ENCODE data around the gene PARP15. TPM values are rescaled to one million over a fixed set of nuclear protein-coding genes. Genes with fewer than 3 reads are reported as not detected.

PARP15 gene
- polyA plus RNA-seq, 1 donor (not counting 4 experiments of a cell fraction or from before 2014, with no cell fraction given), result 0.25 TPM

DNA sequence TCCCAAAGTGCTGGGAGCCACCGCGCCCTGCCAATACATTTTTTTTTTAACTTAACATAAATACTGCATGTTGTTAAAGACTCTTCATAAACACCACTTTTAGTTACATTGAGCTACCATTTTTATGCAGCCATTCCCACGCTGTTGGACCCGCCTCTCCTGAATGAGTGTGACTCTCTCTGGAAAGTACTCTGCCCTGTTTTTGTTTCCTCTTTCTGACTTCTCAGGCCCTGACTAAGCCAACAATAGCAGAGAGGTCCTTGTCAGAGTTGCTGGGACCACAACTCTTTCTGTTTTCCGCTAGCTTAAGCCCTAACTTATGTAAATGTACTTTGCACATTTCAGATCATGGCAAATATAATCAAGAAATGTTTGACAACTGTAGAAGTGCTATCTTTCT lies 35.2 kb downstream of the PARP15 start:
- H3K4me2 ChIP-seq (ENCODE audit: control insufficient read depth, extremely low read depth, insufficient read depth, low read depth, low read length), result no peak overlapping the region
- no peak for FAIRE-seq
- H3K27me3 ChIP-seq (ENCODE audit: control insufficient read depth, extremely low read depth, insufficient read depth, low read length), result no peaks in the 10 kb centered on the region
- dilution Hi-C loops (cut with MboI; ENCODE audit: extremely low pct_ligation_motif_present, low sequenced_read_pairs), result no loop called here
- H3K36me3 ChIP-seq (ENCODE audit: control insufficient read depth in 2 of 2, extremely low read depth in 1 of 2, insufficient read depth in 2 of 2, low read length in 2 of 2), result no peaks in the 10 kb centered on the region
- H3K9ac ChIP-seq (ENCODE audit: control insufficient read depth, extremely low read depth, insufficient read depth, low read length), result no peak overlapping the region
- TF ChIP-seq EZH2 (IDR thresholded peaks at IDR 0.05; ENCODE audit: low read length) (no peak), CTCF (optimal IDR thresholded peaks at IDR 0.05 in 1 of 3, IDR thresholded peaks at IDR 0.05 in 1 of 3, conservative IDR thresholded peaks at IDR 0.05 in 1 of 3; ENCODE audit: extremely low read depth in 1 of 3, insufficient read depth in 2 of 3, low read length in 3 of 3) (no peak)
- no peak overlapping the region for H2AFZ ChIP-seq (ENCODE audit: control insufficient read depth, low read length)
- H4K20me1 ChIP-seq (ENCODE audit: control insufficient read depth, extremely low read depth, insufficient read depth, low read length), result no peaks in the 10 kb centered on the region
- no peak for DNase-seq (ENCODE audit: low read depth, low spot score)
- no peak overlapping the region for H3K4me3 ChIP-seq (ENCODE audit: control insufficient read depth in 2 of 3, extremely low read depth in 1 of 3, insufficient read depth in 2 of 3, low read depth in 1 of 3, low read length in 3 of 3)
- peaks cover 6% of the 10 kb centered on the region for H3K4me1 ChIP-seq (ENCODE audit: control insufficient read depth, extremely low read depth, insufficient read depth, low read length)
- H3K79me2 ChIP-seq (ENCODE audit: control insufficient read depth, insufficient read depth, low read length), result no peaks in the 10 kb centered on the region
- H3K9me1 ChIP-seq (ENCODE audit: control insufficient read depth, extremely low read depth, insufficient read depth, low read length), result no peaks in the 10 kb centered on the region
- H3K27ac ChIP-seq (ENCODE audit: control insufficient read depth, insufficient read depth, low read length), result no peak overlapping the region
- H3K9me3 ChIP-seq (ENCODE audit: control insufficient read depth, low read depth, low read length), result peaks cover 8% of the 10 kb centered on the region

DNA sequence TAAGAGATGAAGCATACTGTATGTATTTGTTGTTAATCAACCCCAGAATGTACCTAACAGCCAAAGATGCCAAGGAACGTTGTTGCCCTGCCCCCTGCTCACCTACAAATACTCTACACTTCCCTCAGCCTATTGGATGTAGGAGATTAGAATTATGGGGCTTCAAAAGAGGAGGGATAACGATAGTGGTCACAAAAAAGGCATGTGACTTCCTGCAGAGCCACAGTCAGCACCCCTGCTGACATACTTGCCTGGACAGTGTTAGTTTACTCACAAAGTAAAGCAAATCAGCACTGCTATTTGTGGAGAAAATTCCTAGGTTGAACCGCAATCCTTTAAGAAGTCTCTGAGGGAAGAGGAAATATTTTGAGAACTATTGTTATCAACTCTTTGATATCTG lies 37.9 kb downstream of the PARP15 start:
- Histone ChIP-seq H3K79me2 (ENCODE audit: control insufficient read depth, insufficient read depth, low read length) (no peaks in the 10 kb centered on the region), H3K9me3 (ENCODE audit: control insufficient read depth, low read depth, low read length) (peaks cover 7% of the 10 kb centered on the region), H2AFZ (ENCODE audit: control insufficient read depth, low read length) (no peak overlapping the region), H3K4me3 (ENCODE audit: control insufficient read depth in 2 of 3, extremely low read depth in 1 of 3, insufficient read depth in 2 of 3, low read depth in 1 of 3, low read length in 3 of 3) (no peak overlapping the region), H3K9me1 (ENCODE audit: control insufficient read depth, extremely low read depth, insufficient read depth, low read length) (no peaks in the 10 kb centered on the region), H3K9ac (ENCODE audit: control insufficient read depth, extremely low read depth, insufficient read depth, low read length) (no peak overlapping the region), H4K20me1 (ENCODE audit: control insufficient read depth, extremely low read depth, insufficient read depth, low read length) (no peaks in the 10 kb centered on the region), H3K4me1 (ENCODE audit: control insufficient read depth, extremely low read depth, insufficient read depth, low read length) (no peaks in the 10 kb centered on the region), H3K4me2 (ENCODE audit: control insufficient read depth, extremely low read depth, insufficient read depth, low read depth, low read length) (no peak overlapping the region), H3K27me3 (ENCODE audit: control insufficient read depth, extremely low read depth, insufficient read depth, low read length) (peaks cover 11% of the 10 kb centered on the region), H3K27ac (ENCODE audit: control insufficient read depth, insufficient read depth, low read length) (no peak overlapping the region), H3K36me3 (ENCODE audit: control insufficient read depth in 2 of 2, extremely low read depth in 1 of 2, insufficient read depth in 2 of 2, low read length in 2 of 2) (no peaks in the 10 kb centered on the region)
- FAIRE-seq (no peak), DNase-seq (ENCODE audit: low read depth, low spot score) (no peak)
- dilution Hi-C loops (cut with MboI; ENCODE audit: extremely low pct_ligation_motif_present, low sequenced_read_pairs), result no loop called here
- TF ChIP-seq CTCF (optimal IDR thresholded peaks at IDR 0.05 in 1 of 3, IDR thresholded peaks at IDR 0.05 in 1 of 3, conservative IDR thresholded peaks at IDR 0.05 in 1 of 3; ENCODE audit: extremely low read depth in 1 of 3, insufficient read depth in 2 of 3, low read length in 3 of 3), result no peak
- no peak for TF ChIP-seq EZH2 (IDR thresholded peaks at IDR 0.05; ENCODE audit: low read length)

All from keratinocyte (primary cell).